IPS-11a (cell line): ENCODE data around the gene PTBP3.

ENCODE experiments used
- H3K4me3 ChIP-seq: one replicate; pipeline ENCODE4 v1.5.1; 2013; ENCODE audit warnings: low read depth, low read length, control low read depth

Gene PTBP3

DNA sequence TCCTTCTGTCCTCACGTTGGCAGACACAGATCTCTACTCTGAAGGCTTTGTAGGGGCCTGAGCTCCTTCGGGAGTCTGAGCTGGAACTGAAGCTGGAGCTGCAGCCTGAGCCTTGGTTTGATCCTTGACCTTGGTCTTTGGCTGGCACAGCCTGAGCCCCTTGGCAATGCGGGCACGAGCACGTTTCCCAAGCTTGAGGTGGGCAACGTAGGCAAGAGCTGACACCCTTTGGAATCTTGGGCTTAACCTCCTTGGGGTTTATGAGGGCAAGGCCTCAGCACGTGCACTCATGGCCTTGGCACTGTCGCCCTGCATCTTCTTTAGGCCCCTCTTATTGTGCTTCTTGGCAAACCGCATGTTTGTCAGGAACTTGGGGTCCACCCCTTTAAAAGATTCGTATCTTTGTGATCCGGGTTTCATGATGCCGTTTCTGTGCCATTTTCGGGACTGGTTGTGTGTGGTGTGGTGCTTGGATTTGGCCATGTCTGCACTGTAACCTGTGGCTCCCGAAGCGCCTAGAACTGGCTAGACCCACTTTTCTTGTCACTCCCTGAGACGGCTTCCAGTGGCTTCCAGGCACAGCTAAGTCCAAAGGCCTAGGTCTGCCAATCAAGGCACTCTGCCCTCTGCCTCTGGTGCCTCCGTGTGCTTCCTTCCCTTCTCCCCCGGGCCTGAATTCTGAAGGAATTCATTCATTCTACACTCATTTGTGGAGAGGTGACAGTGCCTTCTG is 159.8 kb downstream of the PTBP3 start:
- H3K4me3 ChIP-seq, result no peak overlapping the region

DNA sequence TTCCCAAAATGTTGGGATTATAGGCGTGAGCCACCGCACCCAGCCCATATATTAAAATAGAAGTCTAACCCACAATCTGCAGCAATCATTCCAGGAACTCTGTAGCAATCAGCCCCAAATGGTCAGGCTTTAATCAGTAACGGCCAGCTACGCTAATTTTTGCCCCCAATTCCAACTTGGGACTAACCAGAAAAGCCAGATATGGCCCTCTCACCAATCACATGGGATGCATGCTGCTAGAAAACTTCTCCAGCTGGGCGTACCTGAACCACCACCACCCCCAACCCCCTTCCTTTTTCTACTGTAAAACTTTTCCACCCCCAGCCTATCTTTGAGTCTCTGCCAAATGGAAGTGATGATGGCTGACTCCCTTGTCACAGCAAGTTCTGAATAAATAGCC is 162.5 kb downstream of the PTBP3 start:
- no peak overlapping the region for H3K4me3 ChIP-seq

GRCh38 chr9:112170235-112170634 is 163.2 kb downstream of the PTBP3 start:
- no peak overlapping the region for H3K4me3 ChIP-seq

DNA sequence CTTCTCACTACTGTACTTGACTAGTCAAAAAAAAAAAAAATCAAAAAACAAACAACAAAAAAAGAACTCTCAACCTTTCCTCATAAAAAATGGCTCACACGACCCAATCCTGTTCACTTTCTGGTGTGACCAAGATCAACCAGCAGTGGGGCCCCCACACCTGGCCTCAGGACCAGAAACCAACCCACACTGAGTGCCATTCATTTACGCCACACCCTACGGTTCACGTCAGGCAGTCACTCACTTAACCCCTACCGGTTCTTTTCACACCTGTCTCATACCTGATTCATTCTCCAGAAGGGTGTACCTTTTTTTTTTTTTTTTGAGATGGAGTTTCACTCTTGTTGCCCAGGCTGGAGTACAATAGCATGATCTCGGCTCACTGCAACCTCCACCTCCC is 164.1 kb downstream of the PTBP3 start:
- H3K4me3 ChIP-seq, result no peak overlapping the region

GRCh38 chr9:112168197-112168596 is 165.2 kb downstream of the PTBP3 start:
- H3K4me3 ChIP-seq, result no peak overlapping the region
